ENCODE results near the gene CLASP2.

- no peak for TF ChIP-seq GATA2 (IDR thresholded peaks at IDR 0.05; ENCODE audit: low read depth, low read length)
- TF ChIP-seq GATA3 (IDR thresholded peaks at IDR 0.05; ENCODE audit: low read depth, low read length): no peak
Observed at GRCh38 chr3:33624756-33625155, 93.3 kb downstream of the CLASP2 start.
